Astrocyte of the spinal cord (primary cell): Measurements from ENCODE around the gene SLC37A2.

Experiments used
- DNase-seq: peaks from one replicate; pipeline ENCODE4 v3.0.0; 2011; ENCODE audit warnings: low read depth, low spot score
- H3K4me3 ChIP-seq: 2 replicates; pipeline ENCODE4 v1.5.1; 2011; ENCODE audit warnings: low read depth, mild to moderate bottlenecking, low read length, moderate library complexity
- in situ Hi-C: cut with HindIII; loops from 2 replicates; pipeline ENCODE4 v1.10.0; 2017; ENCODE audit warnings: low sequenced_read_pairs
- TF ChIP-seq, protein P1 (sequence below): IDR thresholded peaks from 2 replicates; pipeline ENCODE4 v1.5.1; 2012; ENCODE audit warnings: low read depth, mild to moderate bottlenecking, low read length, inconsistent platforms

Gene SLC37A2

DNA sequence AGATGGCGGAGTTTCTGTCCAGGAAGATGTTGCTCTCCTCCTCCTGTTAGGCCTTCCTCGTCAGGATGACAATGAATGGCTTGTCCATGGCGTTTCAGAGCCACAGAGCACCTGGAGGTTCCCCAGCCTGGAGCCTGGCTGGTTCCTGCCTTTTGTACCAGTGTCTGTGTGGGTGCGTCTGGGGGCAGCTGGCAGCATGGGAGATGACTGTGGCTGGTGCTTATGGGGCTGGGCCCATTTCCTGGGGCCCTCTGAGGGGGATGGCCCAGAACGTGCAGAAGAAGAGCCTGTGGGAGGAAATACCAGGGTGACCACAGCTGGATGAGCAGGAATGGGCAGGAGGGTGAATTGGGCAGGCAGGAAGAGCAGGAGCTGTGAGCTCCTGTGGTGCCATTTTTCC, 6.7 kb downstream of the SLC37A2 start:
- TF ChIP-seq, protein P1, sequence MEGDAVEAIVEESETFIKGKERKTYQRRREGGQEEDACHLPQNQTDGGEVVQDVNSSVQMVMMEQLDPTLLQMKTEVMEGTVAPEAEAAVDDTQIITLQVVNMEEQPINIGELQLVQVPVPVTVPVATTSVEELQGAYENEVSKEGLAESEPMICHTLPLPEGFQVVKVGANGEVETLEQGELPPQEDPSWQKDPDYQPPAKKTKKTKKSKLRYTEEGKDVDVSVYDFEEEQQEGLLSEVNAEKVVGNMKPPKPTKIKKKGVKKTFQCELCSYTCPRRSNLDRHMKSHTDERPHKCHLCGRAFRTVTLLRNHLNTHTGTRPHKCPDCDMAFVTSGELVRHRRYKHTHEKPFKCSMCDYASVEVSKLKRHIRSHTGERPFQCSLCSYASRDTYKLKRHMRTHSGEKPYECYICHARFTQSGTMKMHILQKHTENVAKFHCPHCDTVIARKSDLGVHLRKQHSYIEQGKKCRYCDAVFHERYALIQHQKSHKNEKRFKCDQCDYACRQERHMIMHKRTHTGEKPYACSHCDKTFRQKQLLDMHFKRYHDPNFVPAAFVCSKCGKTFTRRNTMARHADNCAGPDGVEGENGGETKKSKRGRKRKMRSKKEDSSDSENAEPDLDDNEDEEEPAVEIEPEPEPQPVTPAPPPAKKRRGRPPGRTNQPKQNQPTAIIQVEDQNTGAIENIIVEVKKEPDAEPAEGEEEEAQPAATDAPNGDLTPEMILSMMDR: no peak
- no peak for DNase-seq
- in situ Hi-C loops: no loop called here
- no peak overlapping the region for H3K4me3 ChIP-seq

DNA sequence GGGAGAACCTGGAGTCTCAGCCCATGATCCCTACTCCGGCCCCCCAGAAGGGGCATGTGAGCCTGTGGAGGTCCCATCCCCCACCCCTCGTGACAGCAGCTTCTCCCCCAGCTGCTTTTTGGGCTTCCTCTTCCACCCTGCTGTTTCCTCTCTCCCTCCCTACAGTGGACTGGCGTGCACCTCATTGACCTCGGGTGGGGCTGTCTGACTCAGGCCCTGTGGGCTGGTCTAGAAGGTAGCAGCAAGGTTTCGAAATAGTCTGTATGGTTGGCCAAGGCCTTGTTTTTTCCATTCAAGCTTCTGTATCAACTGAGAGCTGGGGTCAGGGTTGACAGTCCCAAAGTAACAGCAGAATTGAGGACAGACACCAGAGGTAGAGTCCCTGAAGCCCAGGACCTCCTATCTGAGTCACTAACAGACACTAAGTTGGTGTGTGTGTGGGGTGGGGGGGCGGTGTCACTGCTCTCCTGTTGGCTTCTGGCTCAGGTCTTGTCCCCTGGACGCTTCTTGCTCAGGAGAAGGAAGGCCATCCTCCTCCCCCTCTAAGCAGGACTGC, 7.7 kb downstream of the SLC37A2 start:
- TF ChIP-seq, protein P1: no peak
- H3K4me3 ChIP-seq: no peak overlapping the region
- in situ Hi-C loops: no loop called here
- DNase-seq: peak; percentile 31

DNA sequence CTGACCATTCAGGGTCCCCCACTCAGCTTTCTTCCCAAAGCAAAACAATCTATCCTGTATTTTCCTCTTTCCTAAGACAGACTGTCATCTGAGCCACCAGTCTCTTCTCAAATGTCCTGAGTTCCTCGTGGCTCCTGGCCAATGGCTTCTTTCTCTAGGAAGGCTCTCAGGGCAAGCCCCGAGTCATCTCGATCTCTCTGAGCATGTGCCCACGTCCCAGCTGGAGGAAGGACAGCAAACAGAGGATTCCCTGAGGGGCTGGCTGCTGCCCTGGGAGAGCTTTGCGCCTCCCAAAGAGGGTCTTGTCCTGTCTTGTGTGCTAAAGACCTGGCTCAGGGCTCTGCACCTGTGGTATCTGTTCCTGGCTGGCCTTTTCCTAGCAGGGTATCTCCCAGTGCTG, 8.3 kb downstream of the SLC37A2 start:
- TF ChIP-seq, protein P1: no peak
- in situ Hi-C loops: no loop called here
- no peak overlapping the region for H3K4me3 ChIP-seq
- DNase-seq: no peak

DNA sequence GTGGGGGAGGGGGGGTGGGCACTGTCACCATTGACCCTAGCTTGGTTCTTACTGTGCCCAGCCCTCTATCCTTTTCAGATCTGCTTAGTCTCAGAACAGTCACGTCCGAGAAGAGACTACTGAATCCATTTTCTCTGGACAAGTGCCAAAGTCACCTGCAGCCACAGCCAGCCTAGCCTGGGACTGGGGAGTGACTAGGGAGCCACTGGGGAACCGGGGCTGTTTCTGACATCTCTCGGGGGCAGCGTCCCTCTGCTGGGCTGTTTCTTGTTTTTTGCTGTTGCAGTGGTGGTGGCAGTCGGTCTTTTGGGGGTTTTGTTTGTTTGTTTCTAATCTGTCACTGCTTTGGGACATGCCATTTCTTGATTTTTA, 8.7 kb downstream of the SLC37A2 start:
- H3K4me3 ChIP-seq: no peak overlapping the region
- TF ChIP-seq, protein P1: no peak
- in situ Hi-C loops: no loop called here
- DNase-seq: no peak

DNA sequence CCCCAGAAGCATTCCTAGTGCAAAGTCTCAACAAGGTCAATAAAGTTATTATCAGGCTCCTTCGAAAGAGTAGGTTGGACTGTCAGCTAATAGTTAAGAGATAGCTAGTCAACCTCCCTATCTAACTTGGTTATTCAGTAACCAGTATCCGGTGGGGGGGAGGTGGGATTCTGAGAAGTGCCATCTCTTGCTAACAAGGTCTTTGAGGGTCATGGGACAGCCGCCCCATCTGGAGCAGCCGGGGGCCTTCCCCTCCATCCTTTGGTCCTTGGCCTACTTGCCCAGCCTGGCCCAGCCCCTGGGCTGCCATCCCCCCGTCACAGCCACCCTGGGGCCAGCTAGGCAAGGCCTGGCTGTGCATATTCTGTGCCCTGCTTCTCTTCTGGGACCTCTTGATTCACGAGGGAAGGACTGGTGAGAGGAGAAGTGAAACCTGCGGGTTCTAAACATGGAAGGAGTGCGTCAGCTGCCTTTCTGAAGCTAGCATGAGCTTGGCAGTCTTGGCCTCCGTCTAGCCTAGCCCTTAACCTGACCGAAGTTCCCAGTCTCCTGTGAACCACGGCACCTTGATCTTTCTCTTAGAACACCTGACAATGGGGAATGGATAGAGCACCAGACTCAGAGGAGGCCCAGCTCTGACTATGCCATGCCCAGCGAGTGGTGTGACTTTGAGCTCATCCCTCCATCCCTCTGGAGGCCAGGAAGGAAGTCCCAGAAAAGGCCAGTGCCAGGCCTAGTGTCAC, 9.3 kb downstream of the SLC37A2 start:
- TF ChIP-seq, protein P1: no peak
- in situ Hi-C loops: no loop called here
- DNase-seq: no peak
- no peak overlapping the region for H3K4me3 ChIP-seq

DNA sequence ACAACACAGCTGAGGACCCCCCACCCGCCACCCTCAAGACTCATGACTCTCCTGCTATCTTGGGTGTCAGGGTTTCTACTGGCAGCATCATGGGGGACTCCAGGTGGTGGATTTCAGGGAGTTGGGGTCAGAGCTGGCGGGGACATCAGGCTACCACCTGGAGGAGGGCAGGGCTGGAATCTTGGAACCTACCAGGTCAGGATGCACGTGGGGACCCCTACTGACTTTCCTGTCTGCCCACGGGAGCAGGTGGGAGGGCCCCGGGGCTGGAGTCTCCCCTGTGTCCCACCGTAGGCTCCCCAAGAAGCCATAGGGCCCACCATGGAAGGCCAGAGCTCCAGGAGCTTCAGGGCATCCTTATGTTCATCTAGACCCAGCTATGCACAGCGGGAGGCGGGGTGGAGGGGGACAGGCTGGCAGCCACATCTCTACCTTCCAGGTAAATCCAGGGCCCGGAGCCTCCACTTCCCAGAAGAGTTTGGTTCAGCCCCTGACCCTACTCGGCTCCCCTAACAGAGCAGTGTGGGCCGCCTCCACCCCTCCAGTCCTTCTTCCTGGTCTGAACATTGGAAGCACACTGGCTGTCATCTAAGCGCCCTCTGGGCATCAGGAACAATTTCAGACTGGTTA, 10.0 kb downstream of the SLC37A2 start:
- no peak for DNase-seq
- H3K4me3 ChIP-seq: no peak overlapping the region
- TF ChIP-seq, protein P1: no peak
- in situ Hi-C loops: no loop called here
